Amniotic epithelial cell (primary cell): Measurements from ENCODE around the gene HGFAC.
A peak's percentile ranks its signal among the peaks of the same experiment; 100 is the strongest.

Experiments
- DNase-seq: peaks from one replicate; pipeline ENCODE4 v3.0.0-alpha.2; 2010; ENCODE audit warnings: low read depth

The HGFAC gene

GRCh38 chr4:3473996-3474765 is 32.4 kb downstream of the HGFAC start:
- no peak for DNase-seq

DNA sequence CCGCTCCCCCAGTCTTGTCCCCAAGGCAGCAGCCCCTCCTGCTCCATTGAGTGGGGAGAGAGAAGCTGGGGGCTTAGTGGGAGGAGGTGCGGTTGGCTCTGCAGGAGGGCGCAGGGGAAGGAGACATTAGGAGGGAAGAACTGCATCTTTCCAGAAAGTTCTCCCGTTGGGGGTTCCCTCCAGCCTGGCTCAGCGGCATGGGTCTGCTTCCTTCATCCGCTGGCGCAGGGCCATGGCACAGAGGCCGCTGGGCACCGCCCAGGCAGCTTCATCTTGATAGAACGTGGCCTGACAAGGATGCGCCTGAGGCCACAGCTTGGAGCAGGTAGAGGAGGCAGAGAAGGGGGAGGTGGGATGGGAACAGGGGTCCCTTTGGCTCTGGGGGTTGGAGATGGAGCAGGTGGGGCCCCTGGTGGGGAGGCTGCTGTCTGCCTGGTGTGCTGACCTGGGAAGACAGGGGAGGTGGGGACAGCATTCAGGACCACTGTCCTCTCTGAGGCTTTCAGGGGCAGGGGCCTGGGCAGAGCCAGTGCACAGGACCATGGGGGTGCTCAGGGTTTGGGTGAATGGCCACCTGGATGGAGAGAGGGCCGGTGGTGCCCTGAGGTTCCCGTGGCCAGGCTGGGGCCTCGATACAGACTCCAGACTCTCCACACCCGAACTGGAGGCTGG is 33.4 kb downstream of the HGFAC start:
- no peak for DNase-seq

GRCh38 chr4:3475713-3476260 is 34.0 kb downstream of the HGFAC start:
- DNase-seq, result no peak

DNA sequence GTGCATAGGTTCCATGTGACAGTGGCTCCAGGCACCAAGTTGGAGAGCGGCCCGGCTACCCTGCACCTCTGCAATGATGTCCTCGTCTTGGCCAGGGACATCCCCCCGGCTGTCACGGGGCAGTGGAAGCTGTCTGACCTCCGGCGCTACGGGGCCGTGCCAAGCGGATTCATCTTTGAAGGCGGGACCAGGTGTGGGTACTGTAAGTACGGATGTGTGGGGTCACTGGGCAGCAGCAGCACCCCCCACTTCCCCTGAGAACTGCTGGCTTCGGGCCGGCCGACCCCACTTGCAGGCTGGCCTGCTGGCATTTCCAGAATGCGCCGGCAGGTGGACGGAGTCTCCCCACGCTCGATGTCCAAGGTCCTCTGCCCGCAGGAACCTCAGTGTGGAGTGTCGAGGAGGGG is 34.6 kb downstream of the HGFAC start:
- DNase-seq, result no peak

DNA sequence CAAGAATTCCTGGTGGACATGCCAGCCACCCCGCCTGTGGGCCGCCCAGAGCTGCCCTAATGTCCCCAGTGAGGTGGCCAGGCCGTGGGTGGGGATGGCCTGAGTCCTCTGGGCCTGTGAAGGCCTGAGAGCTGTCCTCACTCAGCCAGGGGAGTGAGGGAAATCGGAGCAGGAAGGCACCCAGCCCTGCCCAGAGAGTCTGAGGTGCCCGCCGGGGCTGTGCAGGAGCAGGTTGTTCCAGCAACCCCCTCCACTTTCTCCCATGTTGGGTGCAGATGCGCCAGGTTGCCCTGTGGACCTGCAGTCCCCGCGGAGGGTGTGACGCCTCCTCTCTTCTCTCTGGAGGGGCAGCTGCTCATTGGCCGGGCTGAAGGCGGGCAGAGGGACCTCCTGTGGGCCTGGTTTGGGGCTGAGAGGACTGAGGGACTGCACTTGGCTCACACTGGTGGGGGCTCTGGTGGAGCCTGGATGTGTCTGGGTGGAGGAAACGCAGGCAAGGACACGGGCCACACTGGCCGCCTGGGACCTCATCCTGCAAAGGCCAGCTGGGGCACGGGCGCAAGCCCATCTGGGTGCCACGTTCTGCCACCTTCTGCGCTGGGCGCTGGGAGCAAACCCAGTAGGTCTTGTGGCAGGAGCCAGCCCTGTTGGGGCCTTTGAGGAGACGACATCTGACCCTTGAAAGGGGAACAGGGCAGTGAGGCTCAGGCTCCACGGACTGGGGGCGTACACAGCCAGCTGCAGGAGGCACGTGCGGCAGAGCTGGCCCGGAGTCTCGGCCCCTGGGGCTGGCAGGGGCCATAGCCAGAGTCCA is 35.4 kb downstream of the HGFAC start:
- no peak for DNase-seq

GRCh38 chr4:3477750-3478430 is 36.1 kb downstream of the HGFAC start:
- no peak for DNase-seq

DNA sequence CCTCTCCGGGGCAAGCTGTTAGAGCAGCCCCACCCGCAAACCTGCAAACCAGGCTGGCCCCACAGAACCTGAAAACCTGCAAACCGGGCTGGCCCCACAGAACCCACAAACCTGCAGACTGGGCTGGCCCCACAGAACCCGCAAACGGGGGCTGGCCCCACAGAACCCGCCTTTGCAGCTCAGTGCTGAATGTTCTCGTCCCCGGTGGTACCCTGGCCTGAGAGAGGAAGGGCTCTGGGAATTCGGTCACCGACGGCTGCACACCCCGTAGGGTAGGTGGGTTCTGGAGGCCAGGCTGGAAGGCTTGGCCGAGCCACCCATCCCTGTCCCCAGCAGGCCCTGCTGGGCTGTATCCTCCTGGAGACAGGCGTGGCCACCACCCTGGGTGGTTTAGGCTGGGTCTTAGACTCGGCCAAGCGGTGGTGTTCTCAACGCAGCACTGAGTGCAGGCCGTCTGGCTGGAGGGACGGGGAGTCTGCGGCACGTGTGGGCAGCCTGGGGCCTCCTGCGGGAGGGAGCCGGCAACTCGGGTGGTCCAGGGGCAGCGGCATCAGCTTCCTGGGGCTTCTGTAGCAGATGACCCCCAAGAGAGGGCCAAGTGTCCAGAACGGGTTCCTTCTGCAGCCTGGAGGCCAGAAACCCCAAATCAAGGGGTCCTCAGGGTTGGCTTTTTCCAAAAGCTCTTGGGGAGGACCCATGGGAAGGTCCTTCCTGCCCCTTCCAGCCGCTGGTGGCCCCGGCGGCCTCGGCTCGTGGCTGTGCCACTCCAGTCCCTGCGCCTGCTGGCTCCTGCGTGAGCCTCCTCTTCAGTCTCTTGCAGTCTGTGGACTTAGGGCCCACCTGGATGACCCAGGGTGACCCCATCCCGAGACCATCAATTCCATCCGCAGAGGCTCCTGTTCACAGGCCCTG is 36.9 kb downstream of the HGFAC start:
- no peak for DNase-seq

DNA sequence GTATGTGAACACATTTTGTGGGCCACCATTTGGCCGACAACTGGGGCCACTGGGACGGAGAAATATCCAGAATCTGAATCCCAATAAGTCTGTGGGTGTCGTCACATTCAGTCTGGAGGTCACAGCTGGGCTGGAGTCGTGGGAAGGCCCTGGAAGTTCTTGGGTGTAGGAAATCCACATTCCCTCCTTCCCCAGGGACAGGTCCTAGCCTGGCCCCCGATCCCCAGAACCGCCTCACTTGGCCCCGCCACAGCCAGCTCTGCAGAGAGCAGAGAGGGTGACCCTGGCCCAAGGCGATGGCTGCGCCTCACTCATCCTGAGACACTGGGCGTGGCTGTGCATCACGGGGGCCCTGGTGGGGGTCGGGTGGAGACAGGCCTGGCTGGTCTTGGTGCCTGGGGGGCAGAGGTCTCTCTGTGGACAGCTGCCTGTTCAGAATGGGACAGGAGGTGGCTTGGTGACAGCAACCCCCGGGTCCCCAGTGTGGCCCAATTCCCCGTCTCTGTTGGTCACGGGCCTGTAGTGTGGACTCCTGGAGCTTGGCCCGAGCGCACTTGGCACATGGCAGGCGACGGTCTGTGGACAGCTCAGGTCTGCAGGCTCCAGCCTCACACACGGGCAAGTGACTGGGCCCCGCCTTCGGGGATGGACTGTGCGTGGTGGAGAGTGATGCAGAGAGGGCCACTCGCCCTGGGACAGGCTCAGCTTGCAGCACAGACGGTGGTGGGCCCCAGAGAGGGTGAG is 37.8 kb downstream of the HGFAC start:
- no peak for DNase-seq

GRCh38 chr4:3480528-3481112 is 38.9 kb downstream of the HGFAC start:
- DNase-seq, result peak; percentile 55

DNA sequence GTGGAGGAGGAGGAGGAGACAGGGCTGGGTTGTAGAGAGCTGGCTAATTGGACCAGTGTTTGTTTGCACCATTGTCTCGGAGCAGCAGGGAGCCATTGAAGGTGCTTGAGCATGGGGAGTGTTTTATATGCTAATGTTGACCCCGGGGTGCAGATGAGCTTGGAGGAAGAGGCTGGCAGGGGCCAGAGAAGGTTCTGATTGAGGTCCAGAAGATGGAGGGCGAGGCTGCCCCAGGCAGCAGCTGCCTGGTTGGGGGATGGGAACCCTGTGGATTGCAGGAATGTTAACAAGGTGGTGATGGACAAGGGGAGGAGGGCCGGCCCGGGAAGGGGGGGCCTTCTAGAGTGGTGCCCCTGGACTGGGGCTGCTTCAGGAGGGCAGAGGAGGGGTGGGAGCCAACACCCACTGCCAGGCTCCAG is 39.4 kb downstream of the HGFAC start:
- DNase-seq, result no peak

- DNase-seq, result no peak
Observed at GRCh38 chr4:3481783-3482393, 40.1 kb downstream of the HGFAC start.

DNA sequence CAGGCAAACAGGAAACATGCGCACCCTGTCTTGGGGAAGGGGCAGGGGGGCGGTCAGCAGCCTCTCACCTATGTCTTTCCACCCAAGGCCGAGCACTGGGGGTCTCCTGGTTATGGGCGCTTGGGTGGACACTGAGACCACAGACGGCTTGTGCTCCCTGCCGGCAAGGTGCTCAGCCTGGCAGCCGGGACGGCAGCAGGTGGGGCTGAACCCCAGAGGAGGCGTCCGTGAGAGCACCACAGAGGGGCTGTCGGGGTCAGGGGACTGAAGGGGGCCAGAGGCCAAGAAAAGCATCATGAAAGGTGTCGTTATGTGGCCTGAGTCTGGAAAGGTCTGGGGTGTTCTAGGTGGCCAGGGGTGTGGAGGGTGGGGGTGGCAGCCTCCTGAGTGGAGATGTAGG is 40.9 kb downstream of the HGFAC start:
- no peak for DNase-seq

DNA sequence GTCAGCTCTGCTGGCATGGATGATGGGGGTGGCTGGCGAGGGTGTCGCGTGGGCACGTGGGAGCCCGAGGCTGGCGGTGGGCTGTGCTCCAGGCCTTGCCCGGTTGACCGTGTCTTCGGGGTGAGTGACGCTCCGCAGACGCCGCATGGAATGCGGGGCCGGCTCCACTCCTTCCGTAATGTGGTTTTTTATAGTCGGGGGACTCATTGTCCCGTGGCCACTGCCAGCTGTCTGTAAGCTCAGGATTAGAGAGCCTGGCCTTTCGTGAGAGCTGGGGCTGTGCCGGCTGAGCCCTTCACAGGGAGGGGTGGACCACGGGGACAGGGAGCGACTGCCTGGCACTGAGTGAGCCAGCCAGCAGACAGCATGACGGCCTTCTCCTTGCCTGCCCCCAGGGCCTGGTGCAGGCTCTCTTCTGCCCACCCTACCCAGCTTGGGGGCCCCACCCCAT is 41.7 kb downstream of the HGFAC start:
- DNase-seq, result peak; percentile 14

GRCh38 chr4:3484057-3484973 is 42.5 kb downstream of the HGFAC start:
- DNase-seq, result no peak

- no peak for DNase-seq
Observed at GRCh38 chr4:3485011-3485791, 43.4 kb downstream of the HGFAC start.

DNA sequence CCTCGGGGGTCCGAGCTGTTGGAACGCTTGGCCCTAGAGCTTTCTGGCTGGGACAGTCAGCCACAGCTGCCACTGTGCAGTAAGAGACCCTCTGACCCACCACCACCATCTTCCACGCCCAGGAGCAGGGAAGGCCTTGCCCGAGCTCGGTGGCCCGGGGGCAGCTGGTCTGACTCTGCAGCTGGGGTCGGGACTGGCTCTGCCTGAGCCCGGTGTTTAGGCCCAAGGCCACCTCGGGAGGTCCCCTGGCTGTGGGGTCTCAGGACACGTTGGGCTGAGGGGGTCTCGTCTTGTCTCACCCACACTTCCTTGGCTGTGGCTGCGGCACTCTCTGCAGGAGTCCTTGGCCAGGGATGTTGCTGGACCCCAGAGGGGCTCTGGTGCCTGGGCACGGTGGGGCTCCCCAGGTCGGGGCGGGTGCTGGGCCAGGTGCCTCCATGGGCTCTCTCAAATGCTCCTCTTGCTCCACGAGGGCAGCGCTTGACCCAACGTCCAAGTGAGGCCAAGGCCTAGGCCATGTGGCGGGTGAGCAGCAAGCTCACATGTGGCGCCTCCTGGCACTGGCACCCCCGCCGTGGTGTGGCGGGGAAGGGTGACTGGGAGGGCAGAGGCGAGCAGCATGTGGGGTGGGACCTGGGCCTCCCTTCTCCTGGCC is 44.2 kb downstream of the HGFAC start:
- DNase-seq, result no peak
